Measurements from ENCODE around the gene ADH7. TPM values are rescaled to one million over a fixed set of nuclear protein-coding genes. Genes with fewer than 3 reads are reported as not detected.

ADH7 gene
- total and polyA plus RNA-seq, 2 of the 13 experiments (the other 11 are each of a cell fraction or from before 2014, with no cell fraction given): not detected

- Histone ChIP-seq H2AFZ (ENCODE audit: low read length) (no peak overlapping the region), H3K36me3 (replicated peaks in 1 of 2; ENCODE audit: control insufficient read depth in 1 of 2, insufficient read depth in 2 of 2, low read length in 2 of 2) (no peaks in the 10 kb centered on the region), H3K79me2 (ENCODE audit: insufficient read depth, low read length) (no peaks in the 10 kb centered on the region), H4K20me1 (ENCODE audit: insufficient read depth, low read length) (no peaks in the 10 kb centered on the region), H3K4me1 (ENCODE audit: insufficient read depth, low read length) (peaks cover 23% of the 10 kb centered on the region), H3K27ac (ENCODE audit: extremely low read length, insufficient read depth, low read length) (no peak overlapping the region), H3K27me3 (ENCODE audit: control insufficient read depth in 1 of 2, insufficient read depth in 2 of 2, low read length in 2 of 2) (no peaks in the 10 kb centered on the region), H3K9me3 (ENCODE audit: low read length) (no peaks in the 10 kb centered on the region), H3K4me2 (ENCODE audit: low read depth, low read length) (no peak overlapping the region), H3K9ac (ENCODE audit: insufficient read depth, low read depth, low read length) (no peak overlapping the region), H3K4me3 (replicated peaks in 1 of 3; ENCODE audit: insufficient read depth in 1 of 3, low read depth in 2 of 3, low read length in 3 of 3) (no peak overlapping the region)
- WGBS (ENCODE audit: low lambda C conversion rate): 88% methylated on average over 3 of the region's 5 CpGs
- in situ Hi-C loops (cut with HindIII; ENCODE audit: extremely low pct_ligation_motif_present, low pct_unique_long_range_greater_than_20kb) (no loop called here), intact Hi-C loops (cut with micrococcal nuclease; ENCODE audit: unreplicated experiment) (no loop called here)
- TF ChIP-seq MED13 (CRISPR knock-in tag; IDR thresholded peaks at IDR 0.05) (no peak), PTBP1 (IDR thresholded peaks at IDR 0.05; ENCODE audit: low read depth, low read length, poor library complexity, severe bottlenecking) (no peak), HMGXB4 (CRISPR knock-in tag; IDR thresholded peaks at IDR 0.05; ENCODE audit: borderline replicate concordance in 1 of 2, low read depth in 1 of 2) (no peak), NCOA1 (CRISPR knock-in tag; IDR thresholded peaks at IDR 0.05) (no peak)
- ChIA-PET CTCF (ENCODE audit: low intra/inter-chr PET ratio, low total read pairs) (no interaction called here), POLR2A (interaction anchor here (1.4 kb wide), 1 partner anchor 322 kb away, joined by 6 read pairs; the partner anchor contains the start of gene ADH5)
- FAIRE-seq: no peak
- no TSS peak for BruUV-seq (replicated peaks)
- no peak for DNase-seq (ENCODE audit: low spot score)
- ATAC-seq: no peak
These were observed 25.1 kb downstream of the ADH7 start for GRCh38 chr4:99410075-99410474.

DNA sequence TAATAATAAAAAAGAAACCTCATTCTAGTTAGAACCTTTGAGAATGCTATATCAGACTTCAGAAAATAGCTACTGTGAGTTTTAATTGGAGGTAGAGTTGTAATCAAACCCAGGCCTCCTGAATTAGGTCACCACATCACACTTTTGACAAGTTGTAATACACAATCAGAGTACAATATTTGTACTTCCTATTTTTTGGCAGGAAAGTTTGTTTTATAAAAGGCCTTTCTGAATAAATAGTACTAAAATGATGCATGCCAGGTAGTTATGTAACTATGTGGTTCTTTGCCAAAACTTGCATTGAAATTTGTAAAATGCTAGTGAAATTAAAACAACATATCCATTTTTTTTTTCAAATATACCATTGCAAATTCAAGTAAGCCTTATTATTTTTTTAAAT, 26.8 kb downstream of the ADH7 start:
- no TSS peak for BruUV-seq (replicated peaks)
- POLR2A ChIA-PET: no interaction called here
- CTCF ChIA-PET (ENCODE audit: low intra/inter-chr PET ratio, low total read pairs): no interaction called here

More for the DNA sequence above, 26.8 kb downstream of the ADH7 start:
- H3K79me2 ChIP-seq (ENCODE audit: insufficient read depth, low read length): no peaks in the 10 kb centered on the region
- in situ Hi-C loops (cut with HindIII; ENCODE audit: extremely low pct_ligation_motif_present, low pct_unique_long_range_greater_than_20kb) (loop anchor here (5.0 kb wide), 1 partner anchor 291 kb away; no protein-coding TSS in a partner anchor), intact Hi-C loops (cut with micrococcal nuclease; ENCODE audit: unreplicated experiment) (loop anchor here (10.0 kb wide), 1 partner anchor 474 kb away; no protein-coding TSS in a partner anchor)
- H4K20me1 ChIP-seq (ENCODE audit: insufficient read depth, low read length): no peaks in the 10 kb centered on the region
- FAIRE-seq (no peak), ATAC-seq (no peak), DNase-seq (ENCODE audit: low spot score) (no peak)
- H3K4me1 ChIP-seq (ENCODE audit: insufficient read depth, low read length): peaks cover 30% of the 10 kb centered on the region
- H3K36me3 ChIP-seq (replicated peaks in 1 of 2; ENCODE audit: control insufficient read depth in 1 of 2, insufficient read depth in 2 of 2, low read length in 2 of 2): no peaks in the 10 kb centered on the region
- H3K4me3 ChIP-seq (replicated peaks in 1 of 3; ENCODE audit: insufficient read depth in 1 of 3, low read depth in 2 of 3, low read length in 3 of 3): no peak overlapping the region
- H3K4me2 ChIP-seq (ENCODE audit: low read depth, low read length): no peak overlapping the region
- no peak overlapping the region for H3K9ac ChIP-seq (ENCODE audit: insufficient read depth, low read depth, low read length)
- no peak overlapping the region for H2AFZ ChIP-seq (ENCODE audit: low read length)
- H3K27ac ChIP-seq (ENCODE audit: extremely low read length, insufficient read depth, low read length): no peak overlapping the region
- H3K9me3 ChIP-seq (ENCODE audit: low read length): no peaks in the 10 kb centered on the region
- H3K27me3 ChIP-seq (ENCODE audit: control insufficient read depth in 1 of 2, insufficient read depth in 2 of 2, low read length in 2 of 2): no peaks in the 10 kb centered on the region
- TF ChIP-seq CCDC6 (CRISPR knock-in tag; IDR thresholded peaks at IDR 0.05) (no peak), ZNF800 (CRISPR knock-in tag; IDR thresholded peaks at IDR 0.05) (no peak), NR3C1 (CRISPR knock-in tag; IDR thresholded peaks at IDR 0.05) (no peak), TSC22D2 (CRISPR knock-in tag; IDR thresholded peaks at IDR 0.05; ENCODE audit: borderline replicate concordance) (no peak), ZNF460 (CRISPR knock-in tag; IDR thresholded peaks at IDR 0.05; ENCODE audit: borderline replicate concordance) (no peak)

Measured in HepG2 (cell line).